Thyroid gland (tissue), 4 donors: ENCODE results near the gene CCNK. TPM values are rescaled to one million over a fixed set of nuclear protein-coding genes. Genes with fewer than 3 reads are reported as not detected.

Source experiments
- DNase-seq, 2 donors: peaks; one replicate each; pipeline ENCODE4 v3.0.0-alpha.2; 2019
- H3K27ac ChIP-seq, 3 donors: fragments of 200-600 bp; sonication (generic); 1 replicate in 2 of 3; 2 replicates in 1 of 3; pipeline ENCODE4 v1.5.1; 2016 to 2019; ENCODE audit warnings: mild to moderate bottlenecking in 1 of 3, moderate library complexity in 1 of 3
- H3K27me3 ChIP-seq: fragments of 200-600 bp; sonication (generic); one replicate; pipeline ENCODE4 v1.5.1; 2019
- H3K36me3 ChIP-seq, 2 donors: fragments of 200-600 bp; sonication (generic); one replicate each; pipeline ENCODE4 v1.5.1; 2016 to 2019
- H3K4me1 ChIP-seq, 2 donors: fragments of 200-600 bp; sonication (generic); one replicate each; pipeline ENCODE4 v1.5.1; 2017 to 2019
- H3K4me3 ChIP-seq, 3 donors: fragments of 200-600 bp; sonication (generic); replicated peaks in 1 of 3; 1 replicate in 2 of 3; 2 replicates in 1 of 3; pipeline ENCODE4 v1.5.1; 2016; ENCODE audit warnings: mild to moderate bottlenecking in 1 of 3
- H3K9me3 ChIP-seq: fragments of 200-600 bp; sonication (generic); one replicate; pipeline ENCODE4 v1.5.1; 2017
- POLR2A ChIP-seq, 2 donors: fragments of 450-650 bp; IDR thresholded peaks; one replicate each; pipeline ENCODE4 v1.6.1; 2017; ENCODE audit warnings: antibody characterized with exemption in 2 of 2, mild to moderate bottlenecking in 2 of 2, moderate library complexity in 1 of 2
- WGBS, 2 donors: methylation state at CpG; one replicate each; pipeline ENCODE4 v1.1.5; 2017; 5-methylcytosine and 5-hydroxymethylcytosine counted together
- intact Hi-C: fragments of 100-400 bp; cut with DNase I; formaldehyde crosslinking; loops from one replicate; pipeline ENCODE4 v1.15.1; 2023
- total RNA-seq, 4 donors: library from RNA; depleted of rRNA; stranded (reverse); fragments of >200 nt; gene quantifications; one replicate each; pipeline ENCODE4 v1.2.3, GENCODE V29; 2016
- TF ChIP-seq, protein P1 (sequence below), 6 experiments: fragments of 200-600 bp in 3 of 6; fragments of 450-650 bp in 3 of 6; sonication (generic) in 3 of 6; IDR thresholded peaks; one replicate each; pipeline ENCODE4 v1.5.1; 2016 to 2019; ENCODE audit warnings: antibody characterized with exemption in 6 of 6, mild to moderate bottlenecking in 2 of 6, inconsistent platforms in 1 of 6, moderate library complexity in 1 of 6

CCNK gene
- total RNA-seq, 4 donors from 2014 or later, result 14.4 to 36.9 (median 24.4) TPM

- H3K27me3 ChIP-seq, result no peaks in the 10 kb centered on the region
- H3K9me3 ChIP-seq, result no peaks in the 10 kb centered on the region
- no peaks in the 10 kb centered on the region for H3K36me3 ChIP-seq
- TF ChIP-seq POLR2A (IDR thresholded peaks at IDR 0.05), result no peak
- TF ChIP-seq, protein P1, sequence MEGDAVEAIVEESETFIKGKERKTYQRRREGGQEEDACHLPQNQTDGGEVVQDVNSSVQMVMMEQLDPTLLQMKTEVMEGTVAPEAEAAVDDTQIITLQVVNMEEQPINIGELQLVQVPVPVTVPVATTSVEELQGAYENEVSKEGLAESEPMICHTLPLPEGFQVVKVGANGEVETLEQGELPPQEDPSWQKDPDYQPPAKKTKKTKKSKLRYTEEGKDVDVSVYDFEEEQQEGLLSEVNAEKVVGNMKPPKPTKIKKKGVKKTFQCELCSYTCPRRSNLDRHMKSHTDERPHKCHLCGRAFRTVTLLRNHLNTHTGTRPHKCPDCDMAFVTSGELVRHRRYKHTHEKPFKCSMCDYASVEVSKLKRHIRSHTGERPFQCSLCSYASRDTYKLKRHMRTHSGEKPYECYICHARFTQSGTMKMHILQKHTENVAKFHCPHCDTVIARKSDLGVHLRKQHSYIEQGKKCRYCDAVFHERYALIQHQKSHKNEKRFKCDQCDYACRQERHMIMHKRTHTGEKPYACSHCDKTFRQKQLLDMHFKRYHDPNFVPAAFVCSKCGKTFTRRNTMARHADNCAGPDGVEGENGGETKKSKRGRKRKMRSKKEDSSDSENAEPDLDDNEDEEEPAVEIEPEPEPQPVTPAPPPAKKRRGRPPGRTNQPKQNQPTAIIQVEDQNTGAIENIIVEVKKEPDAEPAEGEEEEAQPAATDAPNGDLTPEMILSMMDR (IDR thresholded peaks at IDR 0.05), result no peak
- H3K27ac ChIP-seq, result no peak overlapping the region
- 93 to 94% methylated on average over 9 to 22 of the region's 25 CpGs for WGBS, 2 donors
- no peak overlapping the region for H3K4me3 ChIP-seq
- H3K4me1 ChIP-seq, result peaks cover 5 to 28% of the 10 kb centered on the region in 2 donors
- intact Hi-C loops, result no loop called here
- peak; percentile 0 to 2 for DNase-seq
These were observed 40.2 kb downstream of the CCNK start for GRCh38 chr14:99521176-99522024.

DNA sequence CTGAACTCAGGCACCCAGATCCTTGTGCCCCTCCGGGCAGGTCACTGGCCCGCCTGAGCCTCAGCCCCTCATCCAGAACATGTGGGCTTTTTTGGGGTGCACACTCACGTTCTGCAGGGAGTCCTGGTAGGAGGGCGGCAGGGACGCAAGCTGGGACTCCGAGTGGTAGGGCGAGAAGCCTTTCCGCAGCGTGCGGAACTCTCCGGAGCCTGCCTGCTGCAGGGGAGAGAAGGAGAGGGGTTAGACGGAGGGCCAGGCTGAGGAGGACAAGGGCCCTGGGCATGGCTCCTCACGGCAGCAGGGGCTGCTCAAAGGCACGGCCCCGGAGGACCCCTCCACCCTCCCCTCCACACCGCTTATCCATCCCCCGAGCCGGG, 40.8 kb downstream of the CCNK start:
- intact Hi-C loops, result no loop called here
- WGBS, 2 donors, result 72 to 86% methylated on average over 15 to 18 of the region's 18 CpGs
- H3K27ac ChIP-seq, result no peak overlapping the region

GRCh38 chr14:99522457-99522891, 41.3 kb downstream of the CCNK start:
- no peaks in the 10 kb centered on the region for H3K9me3 ChIP-seq
- DNase-seq, result peak; percentile 2 to 4
- H3K27ac ChIP-seq, result no peak overlapping the region
- TF ChIP-seq POLR2A (IDR thresholded peaks at IDR 0.05), result no peak
- TF ChIP-seq, protein P1 (IDR thresholded peaks at IDR 0.05), result no peak
- H3K4me3 ChIP-seq, result no peak overlapping the region
- WGBS, 2 donors, result 52 to 67% methylated on average over 11 of the region's 12 CpGs
- H3K27me3 ChIP-seq, result no peaks in the 10 kb centered on the region
- H3K36me3 ChIP-seq, result no peaks in the 10 kb centered on the region
- intact Hi-C loops, result no loop called here
- peaks cover 15 to 39% of the 10 kb centered on the region in 2 donors for H3K4me1 ChIP-seq

More for the DNA sequence above, 40.8 kb downstream of the CCNK start:
- peak in 1 of 2 donors; percentile 2 for DNase-seq
- H3K4me1 ChIP-seq, result peaks cover 11 to 34% of the 10 kb centered on the region in 2 donors
- no peaks in the 10 kb centered on the region for H3K36me3 ChIP-seq
- TF ChIP-seq, protein P1 (IDR thresholded peaks at IDR 0.05), result no peak
- TF ChIP-seq POLR2A (IDR thresholded peaks at IDR 0.05), result no peak
- no peaks in the 10 kb centered on the region for H3K27me3 ChIP-seq
- no peak overlapping the region for H3K4me3 ChIP-seq
- H3K9me3 ChIP-seq, result no peaks in the 10 kb centered on the region

DNA sequence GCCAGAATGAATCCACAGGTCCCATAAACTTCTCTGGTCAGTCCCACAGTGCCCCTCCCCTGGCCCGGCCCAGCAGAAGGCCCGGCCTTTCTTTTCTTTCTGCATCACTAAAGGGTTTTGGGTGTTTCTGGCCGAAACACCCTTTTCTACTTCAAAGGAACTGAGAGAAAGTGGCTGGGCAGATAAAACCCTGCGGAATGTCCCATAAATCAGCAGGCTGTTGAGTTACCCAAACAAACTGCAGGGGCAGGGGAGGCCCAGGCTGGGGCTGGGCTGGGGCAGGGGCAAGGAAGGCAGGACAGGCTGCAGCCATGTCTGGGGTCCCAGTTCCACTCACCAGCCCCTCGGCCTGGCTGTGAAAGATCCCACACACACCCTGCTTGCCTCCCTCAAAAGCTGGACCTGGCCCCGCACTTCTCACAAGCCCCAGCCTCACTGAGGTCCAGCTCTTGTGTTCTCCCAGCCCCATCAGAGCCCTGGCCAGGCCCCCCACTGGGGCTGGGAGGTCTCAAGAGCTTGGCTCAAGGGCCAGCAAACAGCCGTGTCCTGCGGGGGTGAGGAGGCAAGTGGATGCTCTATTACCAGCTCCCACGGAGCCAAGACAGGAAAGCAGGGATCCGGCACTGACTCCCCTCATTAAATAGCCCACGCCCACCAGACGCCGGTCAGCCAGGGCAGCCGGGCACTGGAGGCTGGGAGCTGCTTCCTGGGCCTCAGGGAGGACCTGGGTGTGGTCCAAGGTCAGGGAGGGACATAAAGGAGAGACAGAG, 41.9 kb downstream of the CCNK start:
- WGBS, 2 donors, result 46 to 50% methylated on average over 12 to 13 of the region's 14 CpGs
- intact Hi-C loops, result no loop called here
- Histone ChIP-seq H3K27ac (no peak overlapping the region), H3K36me3 (no peaks in the 10 kb centered on the region), H3K4me1 (peaks cover 17 to 43% of the 10 kb centered on the region in 2 donors), H3K27me3 (no peaks in the 10 kb centered on the region), H3K4me3 (no peak overlapping the region), H3K9me3 (no peaks in the 10 kb centered on the region)
- TF ChIP-seq, protein P1 (IDR thresholded peaks at IDR 0.05), result no peak
- peak; percentile 3 to 20 for DNase-seq

DNA sequence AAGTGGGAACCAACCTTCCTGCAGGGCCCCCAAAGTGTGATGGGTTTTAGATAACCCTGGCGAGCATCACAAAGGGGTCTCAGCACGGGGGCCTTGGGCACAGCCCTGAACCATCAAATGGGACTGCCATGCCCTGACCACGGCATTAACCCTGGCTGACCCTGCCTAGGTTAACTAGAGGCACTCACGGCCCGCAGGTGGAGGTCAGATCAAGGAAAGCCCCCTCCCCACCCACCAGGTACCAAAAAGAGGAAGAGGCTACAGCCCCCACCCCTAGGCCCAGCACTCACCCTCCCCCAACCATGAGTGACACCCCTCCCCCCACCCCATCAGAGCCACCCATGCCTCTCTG, 42.5 kb downstream of the CCNK start:
- TF ChIP-seq POLR2A (IDR thresholded peaks at IDR 0.05), result no peak
- TF ChIP-seq, protein P1 (IDR thresholded peaks at IDR 0.05), result no peak
- intact Hi-C loops, result no loop called here
- Histone ChIP-seq H3K9me3 (no peaks in the 10 kb centered on the region), H3K36me3 (no peaks in the 10 kb centered on the region), H3K4me1 (peaks cover 17 to 38% of the 10 kb centered on the region in 2 donors), H3K27ac (no peak overlapping the region), H3K27me3 (no peaks in the 10 kb centered on the region), H3K4me3 (no peak overlapping the region)
- 70 to 72% methylated on average over 5 of the region's 5 CpGs for WGBS, 2 donors
- DNase-seq, result no peak
